ENCODE measurements around the gene FOXK1. TPM values are rescaled to one million over a fixed set of nuclear protein-coding genes. Genes with fewer than 3 reads are reported as not detected.

FOXK1 gene
- total RNA-seq, 2 donors from 2014 or later = 17.3 to 47.5 TPM

DNA sequence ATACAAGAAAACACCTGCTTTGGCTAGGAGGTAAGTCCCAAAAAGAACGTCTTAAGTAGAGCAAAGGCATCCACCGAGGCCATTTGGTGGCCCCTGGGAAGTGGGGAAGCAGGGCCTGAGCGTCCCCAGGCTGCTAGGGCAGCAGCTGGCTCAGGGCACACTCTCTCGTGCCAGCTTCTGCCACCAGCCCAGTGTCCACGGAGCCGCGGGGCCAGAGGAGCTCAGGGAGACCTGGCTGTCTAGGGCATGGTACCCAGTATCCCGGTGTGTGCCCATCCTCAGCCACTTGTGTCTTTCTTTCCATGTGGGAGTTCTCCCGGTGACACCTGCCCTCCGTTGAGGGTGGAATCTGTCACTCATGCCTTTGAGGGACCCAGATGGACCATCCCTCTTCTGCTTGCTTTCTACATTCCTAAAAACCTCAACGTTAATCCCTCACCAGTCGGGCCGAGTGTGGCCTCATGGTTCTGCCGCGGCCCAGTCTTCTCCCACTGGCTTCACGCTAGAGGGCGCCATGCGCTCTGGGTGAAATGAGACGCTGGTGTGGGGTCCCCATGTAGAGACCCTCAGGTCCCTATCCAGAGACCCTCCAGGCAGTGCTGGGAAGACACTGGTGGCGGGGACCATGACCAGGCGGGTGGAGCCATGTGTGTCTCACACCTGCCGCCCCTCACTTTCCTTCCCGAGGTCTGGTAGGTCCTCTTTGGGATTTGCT lies 83.8 kb downstream of the FOXK1 start:
- H3K9me3 ChIP-seq = no peaks in the 10 kb centered on the region
- TF ChIP-seq POLR2A (IDR thresholded peaks at IDR 0.05) (no peak), POLR2AphosphoS5 (IDR thresholded peaks at IDR 0.05) (no peak), CTCF (IDR thresholded peaks at IDR 0.05) (no peak)
- no peaks in the 10 kb centered on the region for H3K27me3 ChIP-seq (replicated peaks; ENCODE audit: insufficient read depth)
- no peak overlapping the region for H3K4me3 ChIP-seq
- H3K4me1 ChIP-seq (replicated peaks) = no peaks in the 10 kb centered on the region
- H3K36me3 ChIP-seq = peaks cover 9 to 21% of the 10 kb centered on the region in 2 donors
- DNase-seq (ENCODE audit: low spot score) = no peak
- intact Hi-C loops (cut with DNase I) = no loop called here
- H3K27ac ChIP-seq = no peak overlapping the region
- WGBS = 81% methylated on average over 23 of the region's 23 CpGs

GRCh38 chr7:4766666-4767519 lies 84.8 kb downstream of the FOXK1 start:
- no peak for DNase-seq (ENCODE audit: low spot score)
- Histone ChIP-seq H3K9me3 (no peaks in the 10 kb centered on the region), H3K27me3 (replicated peaks; ENCODE audit: insufficient read depth) (no peaks in the 10 kb centered on the region), H3K4me3 (no peak overlapping the region), H3K27ac (no peak overlapping the region), H3K4me1 (replicated peaks) (no peaks in the 10 kb centered on the region), H3K36me3 (peaks cover 6 to 12% of the 10 kb centered on the region in 2 donors)
- TF ChIP-seq POLR2A (IDR thresholded peaks at IDR 0.05) = no peak
- TF ChIP-seq CTCF (IDR thresholded peaks at IDR 0.05) = no peak
- no peak for TF ChIP-seq POLR2AphosphoS5 (IDR thresholded peaks at IDR 0.05)
- 72% methylated on average over 37 of the region's 37 CpGs for whole genome bisulfite sequencing
- intact Hi-C loops (cut with DNase I) = no loop called here

GRCh38 chr7:4768597-4769569 lies 86.8 kb downstream of the FOXK1 start:
- H3K9me3 ChIP-seq = no peaks in the 10 kb centered on the region
- H3K4me1 ChIP-seq (replicated peaks) = no peaks in the 10 kb centered on the region
- 89% methylated on average over 27 of the region's 27 CpGs for WGBS
- DNase-seq (ENCODE audit: low spot score) = no peak
- intact Hi-C loops (cut with DNase I) = no loop called here
- no peaks in the 10 kb centered on the region for H3K36me3 ChIP-seq
- no peak overlapping the region for H3K4me3 ChIP-seq
- no peaks in the 10 kb centered on the region for H3K27me3 ChIP-seq (replicated peaks; ENCODE audit: insufficient read depth)
- H3K27ac ChIP-seq = no peak overlapping the region
- no peak for TF ChIP-seq POLR2AphosphoS5 (IDR thresholded peaks at IDR 0.05)
- no peak for TF ChIP-seq POLR2A (IDR thresholded peaks at IDR 0.05)
- TF ChIP-seq CTCF (IDR thresholded peaks at IDR 0.05) = no peak

DNA sequence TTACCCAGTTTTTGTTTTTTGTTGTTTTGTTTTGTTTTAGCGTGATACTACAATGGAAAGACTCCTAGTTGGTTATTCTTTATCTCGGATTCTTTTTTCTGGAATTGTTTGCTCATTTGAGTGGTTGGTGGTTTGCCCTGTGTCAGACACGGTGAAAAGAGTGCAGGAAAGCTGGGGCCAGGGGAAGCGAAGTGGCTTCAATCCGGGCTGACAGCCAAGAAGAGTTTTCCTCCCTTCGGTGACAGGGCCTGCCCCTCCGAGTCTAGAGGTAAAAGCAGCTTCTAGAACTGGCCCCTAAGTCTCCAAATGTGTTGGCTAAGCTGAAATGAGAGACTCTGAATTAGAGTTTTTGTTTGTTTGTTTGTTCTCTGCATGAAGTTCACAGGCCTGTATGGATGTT lies 87.7 kb downstream of the FOXK1 start:
- H3K27ac ChIP-seq = no peak overlapping the region
- TF ChIP-seq POLR2AphosphoS5 (IDR thresholded peaks at IDR 0.05) (no peak), CTCF (IDR thresholded peaks at IDR 0.05) (no peak), POLR2A (IDR thresholded peaks at IDR 0.05) (no peak)
- H3K36me3 ChIP-seq = no peaks in the 10 kb centered on the region
- WGBS = 22% methylated on average over 7 of the region's 7 CpGs
- H3K27me3 ChIP-seq (replicated peaks; ENCODE audit: insufficient read depth) = no peaks in the 10 kb centered on the region
- H3K4me1 ChIP-seq (replicated peaks) = no peaks in the 10 kb centered on the region
- no peaks in the 10 kb centered on the region for H3K9me3 ChIP-seq
- intact Hi-C loops (cut with DNase I) = no loop called here
- DNase-seq (ENCODE audit: low spot score) = no peak
- H3K4me3 ChIP-seq = no peak overlapping the region

Data from prostate gland (tissue), 2 donors.